Prostate gland (tissue), 2 donors: ENCODE results near the gene SULT1A1. TPM values are rescaled to one million over a fixed set of nuclear protein-coding genes. Genes with fewer than 3 reads are reported as not detected.

Experiments used
- DNase-seq: peaks from one replicate; pipeline ENCODE4 v3.0.0-alpha.2; 2019; ENCODE audit warnings: low spot score
- H3K27ac ChIP-seq, 2 donors: fragments of 200-600 bp; sonication (generic); 2 replicates each; pipeline ENCODE4 v1.5.1; 2017 to 2019
- H3K27me3 ChIP-seq: fragments of 200-600 bp; sonication (generic); replicated peaks from 2 replicates; pipeline ENCODE4 v1.5.1; 2019; ENCODE audit not compliant: insufficient read depth
- H3K36me3 ChIP-seq, 2 donors: fragments of 200-600 bp; sonication (generic); 1 replicate in 1 of 2; 2 replicates in 1 of 2; pipeline versions ENCODE4 v1.5.1 to v1.8.1; 2017 to 2019
- H3K4me1 ChIP-seq: fragments of 200-600 bp; sonication (generic); replicated peaks from 2 replicates; pipeline ENCODE4 v1.5.1; 2019
- H3K4me3 ChIP-seq, 2 donors: fragments of 200-600 bp; sonication (generic); 2 replicates each; pipeline ENCODE4 v1.5.1; 2017 to 2019
- H3K9me3 ChIP-seq: fragments of 200-600 bp; sonication (generic); 2 replicates; pipeline ENCODE4 v1.5.1; 2017
- POLR2A ChIP-seq: fragments of 450-650 bp; IDR thresholded peaks from one replicate; pipeline ENCODE4 v1.6.1; 2016; ENCODE audit warnings: antibody characterized with exemption, mild to moderate bottlenecking
- POLR2AphosphoS5 ChIP-seq: sonication (generic); formaldehyde crosslinking; IDR thresholded peaks from one replicate; pipeline ENCODE4 v1.6.1; 2017; ENCODE audit warnings: antibody characterized with exemption
- WGBS: methylation state at CpG from one replicate; pipeline ENCODE4 v1.1.5; 2018; 5-methylcytosine and 5-hydroxymethylcytosine counted together
- intact Hi-C: fragments of 100-400 bp; cut with DNase I; formaldehyde crosslinking; loops from one replicate; pipeline ENCODE4 v1.14.2; 2022
- total RNA-seq, 2 donors: library from RNA; depleted of rRNA; stranded (reverse); fragments of >200 nt; gene quantifications; one replicate each; pipeline ENCODE4 v1.1.0, GENCODE V29; 2016
- TF ChIP-seq, protein P1 (sequence below), 4 experiments: fragments of 200-600 bp in 2 of 4; fragments of 450-650 bp in 2 of 4; sonication (generic) in 2 of 4; IDR thresholded peaks; 1 replicate in 3 of 4; 2 replicates in 1 of 4; pipeline ENCODE4 v1.5.1; 2016 to 2019; ENCODE audit warnings: antibody characterized with exemption in 4 of 4, mild to moderate bottlenecking in 2 of 4, moderate library complexity in 2 of 4

The SULT1A1 gene
- total RNA-seq, 2 donors from 2014 or later, result 17.6 to 21.5 TPM

DNA sequence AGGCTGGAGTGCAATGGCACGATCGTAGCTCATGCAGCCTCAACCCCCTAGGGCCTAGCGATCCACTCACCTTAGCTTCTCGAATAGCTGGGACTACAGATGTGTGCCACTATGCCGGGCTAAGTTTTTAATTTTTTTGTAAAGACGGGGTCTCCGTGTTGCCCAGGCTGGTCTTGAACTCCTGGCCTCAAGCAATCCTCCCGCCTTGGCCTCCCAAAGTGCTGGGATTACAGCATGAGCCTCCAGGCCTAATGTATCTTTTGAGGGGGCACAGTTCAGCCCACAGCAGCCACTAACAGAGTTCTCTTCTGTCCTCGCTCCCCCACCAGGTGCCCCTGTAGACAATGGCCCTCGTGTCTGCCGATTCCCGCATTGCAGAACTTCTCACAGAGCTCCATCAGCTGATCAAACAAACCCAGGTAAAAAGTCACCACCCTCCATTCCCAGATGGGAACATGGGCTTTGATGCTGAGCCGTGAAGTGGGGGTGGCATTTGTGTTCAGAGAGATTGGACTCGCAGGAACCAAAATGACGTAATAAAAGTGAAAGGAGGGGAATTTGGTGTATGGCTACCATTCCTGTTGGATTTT, 29.0 kb downstream of the SULT1A1 start:
- DNase-seq, result no peak
- 89% methylated on average over 15 of the region's 15 CpGs for WGBS
- H3K27me3 ChIP-seq, result no peaks in the 10 kb centered on the region
- no peak overlapping the region for H3K4me3 ChIP-seq
- H3K4me1 ChIP-seq, result no peaks in the 10 kb centered on the region
- TF ChIP-seq POLR2AphosphoS5, result no peak
- TF ChIP-seq, protein P1, sequence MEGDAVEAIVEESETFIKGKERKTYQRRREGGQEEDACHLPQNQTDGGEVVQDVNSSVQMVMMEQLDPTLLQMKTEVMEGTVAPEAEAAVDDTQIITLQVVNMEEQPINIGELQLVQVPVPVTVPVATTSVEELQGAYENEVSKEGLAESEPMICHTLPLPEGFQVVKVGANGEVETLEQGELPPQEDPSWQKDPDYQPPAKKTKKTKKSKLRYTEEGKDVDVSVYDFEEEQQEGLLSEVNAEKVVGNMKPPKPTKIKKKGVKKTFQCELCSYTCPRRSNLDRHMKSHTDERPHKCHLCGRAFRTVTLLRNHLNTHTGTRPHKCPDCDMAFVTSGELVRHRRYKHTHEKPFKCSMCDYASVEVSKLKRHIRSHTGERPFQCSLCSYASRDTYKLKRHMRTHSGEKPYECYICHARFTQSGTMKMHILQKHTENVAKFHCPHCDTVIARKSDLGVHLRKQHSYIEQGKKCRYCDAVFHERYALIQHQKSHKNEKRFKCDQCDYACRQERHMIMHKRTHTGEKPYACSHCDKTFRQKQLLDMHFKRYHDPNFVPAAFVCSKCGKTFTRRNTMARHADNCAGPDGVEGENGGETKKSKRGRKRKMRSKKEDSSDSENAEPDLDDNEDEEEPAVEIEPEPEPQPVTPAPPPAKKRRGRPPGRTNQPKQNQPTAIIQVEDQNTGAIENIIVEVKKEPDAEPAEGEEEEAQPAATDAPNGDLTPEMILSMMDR (IDR thresholded peaks at IDR 0.05), result no peak
- no peak for TF ChIP-seq POLR2A
- H3K27ac ChIP-seq, result no peak overlapping the region
- intact Hi-C loops, result loop anchor here (10.0 kb wide), 1 partner anchor 276 kb away; no protein-coding TSS in a partner anchor
- peaks cover 3 to 9% of the 10 kb centered on the region in 2 donors for H3K36me3 ChIP-seq
- H3K9me3 ChIP-seq, result no peaks in the 10 kb centered on the region

DNA sequence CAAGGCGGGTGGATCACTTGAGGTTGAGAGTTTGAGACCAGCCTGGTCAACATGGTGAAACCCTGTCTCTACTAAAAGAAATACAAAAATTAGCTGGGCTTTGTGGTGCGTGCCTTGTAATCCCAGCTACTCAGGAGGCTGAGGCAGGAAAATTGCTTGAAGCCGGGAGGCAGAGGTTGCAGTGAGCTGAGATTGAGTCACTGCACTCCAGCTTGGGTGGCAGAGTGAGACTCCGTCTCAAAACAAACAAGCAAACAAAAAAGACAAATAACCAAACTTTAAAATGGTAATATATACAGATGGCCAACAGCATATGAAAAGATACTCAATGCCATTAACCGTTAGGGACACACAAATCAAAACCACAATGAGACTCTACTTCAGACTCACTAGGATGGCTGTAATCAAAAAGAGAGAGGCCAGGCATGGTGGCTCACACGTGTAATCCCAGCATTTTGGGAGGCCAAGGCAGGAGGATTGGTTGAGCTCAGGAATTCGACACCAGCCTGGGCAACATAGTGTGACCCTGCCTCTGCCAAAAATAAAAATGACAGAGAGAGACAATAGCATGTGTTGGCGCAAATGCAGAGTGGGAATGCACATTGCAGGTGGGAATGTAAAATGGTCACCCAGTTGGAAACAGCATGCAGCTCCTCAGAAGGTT, 34.3 kb downstream of the SULT1A1 start:
- intact Hi-C loops, result no loop called here
- Histone ChIP-seq H3K4me1 (no peaks in the 10 kb centered on the region), H3K36me3 (no peaks in the 10 kb centered on the region), H3K27me3 (no peaks in the 10 kb centered on the region), H3K9me3 (no peaks in the 10 kb centered on the region), H3K4me3 (no peak overlapping the region), H3K27ac (no peak overlapping the region)
- TF ChIP-seq, protein P1 (IDR thresholded peaks at IDR 0.05), result no peak
- no peak for TF ChIP-seq POLR2AphosphoS5
- no peak for TF ChIP-seq POLR2A
- 88% methylated on average over 8 of the region's 8 CpGs for WGBS
- no peak for DNase-seq

DNA sequence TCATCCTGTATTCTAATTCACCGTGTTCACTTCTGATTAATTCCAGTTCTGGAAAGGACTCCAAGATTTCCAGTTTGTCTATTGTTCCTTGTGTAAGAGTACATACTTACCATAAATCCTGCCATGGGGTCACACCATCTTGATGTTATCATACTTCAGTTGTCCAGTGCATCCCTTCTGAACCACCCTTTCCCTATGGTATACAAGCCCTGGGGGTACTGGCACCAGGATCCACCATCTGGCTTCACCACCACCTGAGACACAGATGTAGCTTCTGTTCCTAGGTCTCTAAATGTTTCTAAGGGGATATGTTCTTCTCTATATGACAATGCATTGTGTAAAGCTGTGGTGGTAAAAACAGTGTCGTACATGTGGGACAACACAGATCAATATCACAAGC, 34.9 kb downstream of the SULT1A1 start:
- WGBS, result 94% methylated on average over 2 of the region's 2 CpGs
- no peaks in the 10 kb centered on the region for H3K27me3 ChIP-seq
- H3K27ac ChIP-seq, result no peak overlapping the region
- TF ChIP-seq, protein P1 (IDR thresholded peaks at IDR 0.05), result no peak
- TF ChIP-seq POLR2A (no peak), POLR2AphosphoS5 (no peak)
- H3K4me3 ChIP-seq, result no peak overlapping the region
- no peaks in the 10 kb centered on the region for H3K9me3 ChIP-seq
- no peaks in the 10 kb centered on the region for H3K4me1 ChIP-seq
- no peak for DNase-seq
- H3K36me3 ChIP-seq, result no peaks in the 10 kb centered on the region
- intact Hi-C loops, result no loop called here

DNA sequence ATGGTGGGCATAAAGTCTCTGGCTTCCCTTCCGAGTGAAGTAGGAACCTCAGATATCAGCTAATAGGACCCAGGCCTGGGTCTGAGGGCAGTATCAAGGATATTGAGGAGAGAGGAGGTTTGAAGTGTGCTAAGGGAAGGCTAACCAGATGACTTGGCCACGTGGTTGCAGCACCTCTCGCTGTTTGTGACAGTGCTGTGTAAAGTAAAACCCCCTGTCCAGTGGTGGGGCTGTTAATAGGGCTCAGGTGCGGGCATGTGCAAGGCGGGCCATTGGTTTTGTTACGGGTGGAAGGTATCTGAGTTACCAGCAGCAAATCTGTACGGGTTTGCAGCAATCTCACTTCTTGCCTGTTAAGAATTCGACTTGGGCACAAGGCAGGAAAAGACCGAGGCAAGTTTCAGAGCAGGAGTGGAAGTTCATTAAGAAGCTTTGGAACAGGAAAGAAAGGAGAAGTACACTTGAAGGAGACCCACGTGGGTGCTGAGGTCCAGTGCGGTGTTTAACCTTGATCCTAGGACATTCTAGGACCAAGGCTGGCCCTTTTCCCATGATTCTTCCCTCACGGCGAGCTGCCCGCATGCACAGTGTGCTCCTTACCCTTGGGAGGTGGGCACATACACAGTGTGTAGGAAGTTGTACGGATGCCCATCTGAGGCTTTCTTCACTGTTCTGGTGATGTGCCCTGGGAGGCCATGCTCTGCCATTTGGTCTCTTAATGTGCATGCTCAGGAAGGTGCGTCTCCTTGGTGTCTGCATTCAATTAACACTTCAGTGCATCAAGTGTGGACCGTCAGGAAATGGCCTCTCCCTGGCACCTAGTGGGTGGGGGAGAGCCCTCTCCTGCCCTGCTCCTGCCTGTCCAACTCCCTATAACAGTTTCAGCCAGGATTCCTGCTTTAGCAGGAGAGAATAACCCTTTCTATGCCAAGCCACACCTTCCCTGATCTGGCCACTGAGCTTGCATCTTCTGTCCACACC, 35.8 kb downstream of the SULT1A1 start:
- DNase-seq, result no peak
- intact Hi-C loops, result no loop called here
- Histone ChIP-seq H3K4me1 (no peaks in the 10 kb centered on the region), H3K27ac (no peak overlapping the region), H3K9me3 (no peaks in the 10 kb centered on the region), H3K36me3 (no peaks in the 10 kb centered on the region), H3K27me3 (no peaks in the 10 kb centered on the region), H3K4me3 (no peak overlapping the region)
- TF ChIP-seq, protein P1 (IDR thresholded peaks at IDR 0.05), result no peak
- no peak for TF ChIP-seq POLR2AphosphoS5
- no peak for TF ChIP-seq POLR2A
- 76% methylated on average over 17 of the region's 17 CpGs for WGBS
